ENCODE results near the gene EMCN.
"Not testable (repeated sequence)": the region's sequence is repeated elsewhere in the genome, so short reads cannot be mapped to it uniquely, and the experiment has no call there.

EMCN gene

DNA sequence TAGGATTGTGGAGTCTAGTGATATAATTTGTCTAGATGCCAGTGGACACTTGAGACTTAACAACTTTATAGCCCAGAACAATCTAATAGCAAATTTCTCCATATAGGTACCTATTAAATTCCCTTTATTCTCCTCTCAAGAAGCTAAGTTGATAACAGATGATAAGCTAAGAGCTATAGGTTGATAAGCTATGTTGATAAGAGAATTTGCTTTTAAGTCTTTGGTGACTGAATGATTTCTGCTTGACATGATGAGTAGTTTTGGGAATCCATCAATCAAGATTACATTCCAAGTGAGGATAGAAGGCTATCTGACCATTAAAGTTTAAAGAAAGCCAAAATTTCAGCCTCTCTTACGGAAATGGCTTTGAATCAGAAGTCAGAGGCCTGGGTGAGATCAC lies 131.6 kb downstream of the EMCN start:
- TF ChIP-seq, protein P1, sequence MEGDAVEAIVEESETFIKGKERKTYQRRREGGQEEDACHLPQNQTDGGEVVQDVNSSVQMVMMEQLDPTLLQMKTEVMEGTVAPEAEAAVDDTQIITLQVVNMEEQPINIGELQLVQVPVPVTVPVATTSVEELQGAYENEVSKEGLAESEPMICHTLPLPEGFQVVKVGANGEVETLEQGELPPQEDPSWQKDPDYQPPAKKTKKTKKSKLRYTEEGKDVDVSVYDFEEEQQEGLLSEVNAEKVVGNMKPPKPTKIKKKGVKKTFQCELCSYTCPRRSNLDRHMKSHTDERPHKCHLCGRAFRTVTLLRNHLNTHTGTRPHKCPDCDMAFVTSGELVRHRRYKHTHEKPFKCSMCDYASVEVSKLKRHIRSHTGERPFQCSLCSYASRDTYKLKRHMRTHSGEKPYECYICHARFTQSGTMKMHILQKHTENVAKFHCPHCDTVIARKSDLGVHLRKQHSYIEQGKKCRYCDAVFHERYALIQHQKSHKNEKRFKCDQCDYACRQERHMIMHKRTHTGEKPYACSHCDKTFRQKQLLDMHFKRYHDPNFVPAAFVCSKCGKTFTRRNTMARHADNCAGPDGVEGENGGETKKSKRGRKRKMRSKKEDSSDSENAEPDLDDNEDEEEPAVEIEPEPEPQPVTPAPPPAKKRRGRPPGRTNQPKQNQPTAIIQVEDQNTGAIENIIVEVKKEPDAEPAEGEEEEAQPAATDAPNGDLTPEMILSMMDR (conservative IDR thresholded peaks at IDR 0.05) = no peak
- H3K27ac ChIP-seq = no peak overlapping the region

DNA sequence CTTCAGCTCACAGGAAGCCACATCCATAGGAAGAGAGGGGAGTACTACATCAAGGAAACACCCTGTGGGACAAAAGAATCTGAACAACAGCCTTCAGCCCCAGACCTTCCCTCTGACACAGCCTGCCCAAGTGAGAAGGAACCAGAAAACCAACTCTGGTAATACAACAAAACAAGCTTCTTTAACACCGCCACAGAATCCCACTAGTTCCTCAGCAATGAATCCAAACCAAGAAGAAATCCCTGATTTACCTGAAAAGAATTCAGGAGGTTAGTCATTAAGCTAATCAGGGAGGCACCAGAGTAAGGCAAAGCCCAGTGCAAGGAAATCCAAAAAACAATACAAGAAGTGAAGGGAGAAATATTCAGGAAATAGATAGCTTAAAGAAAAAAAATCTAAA lies 137.4 kb downstream of the EMCN start:
- H3K27ac ChIP-seq = not testable (repeated sequence)

DNA sequence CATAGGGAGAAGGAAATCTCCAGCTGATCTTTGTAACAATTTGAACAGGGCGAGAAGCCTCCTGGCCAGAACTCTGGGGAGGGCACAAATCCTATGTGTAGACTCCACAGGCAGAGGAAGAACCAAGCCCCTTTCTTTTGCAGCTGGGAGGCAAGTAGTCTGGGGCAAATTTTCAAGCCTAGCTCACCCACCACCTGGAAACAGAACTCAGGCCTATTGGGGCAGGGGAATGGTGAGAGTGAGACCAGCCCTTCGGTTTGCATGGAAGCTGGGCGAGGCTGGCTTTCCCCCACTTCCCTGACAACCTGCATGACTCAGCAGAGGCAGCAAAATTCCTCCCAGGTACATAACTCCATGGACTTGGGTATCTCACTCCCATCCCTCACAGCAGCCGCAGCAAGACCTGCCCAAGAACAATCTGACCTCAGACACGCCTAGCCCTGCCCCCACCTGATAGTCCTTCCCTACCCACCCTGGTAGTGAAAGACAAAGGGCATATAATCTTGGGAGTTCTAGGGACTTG lies 138.2 kb downstream of the EMCN start:
- TF ChIP-seq, protein P1 (conservative IDR thresholded peaks at IDR 0.05) = no peak
- no peak overlapping the region for H3K27ac ChIP-seq

DNA sequence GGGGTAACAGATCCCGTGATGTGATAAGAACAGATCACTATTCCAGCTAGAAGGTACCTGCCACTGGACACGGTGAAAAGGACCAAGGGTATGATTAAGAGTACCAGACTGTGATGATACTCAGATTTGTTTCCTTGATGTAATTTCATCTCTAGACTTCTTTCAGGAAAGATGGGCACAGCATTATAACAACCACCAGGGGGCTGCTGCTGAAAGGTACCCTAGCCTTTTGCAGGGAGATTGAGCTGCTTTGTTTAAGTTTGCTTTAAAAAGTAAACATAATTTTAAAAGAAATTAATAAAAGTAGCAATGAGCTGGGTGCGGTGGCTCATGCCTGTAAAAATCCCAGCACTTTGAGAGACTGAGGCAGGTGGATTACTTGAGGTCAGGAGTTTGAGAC lies 145.4 kb downstream of the EMCN start:
- no peak overlapping the region for H3K27ac ChIP-seq
- TF ChIP-seq, protein P1 (conservative IDR thresholded peaks at IDR 0.05) = peak; percentile 65

DNA sequence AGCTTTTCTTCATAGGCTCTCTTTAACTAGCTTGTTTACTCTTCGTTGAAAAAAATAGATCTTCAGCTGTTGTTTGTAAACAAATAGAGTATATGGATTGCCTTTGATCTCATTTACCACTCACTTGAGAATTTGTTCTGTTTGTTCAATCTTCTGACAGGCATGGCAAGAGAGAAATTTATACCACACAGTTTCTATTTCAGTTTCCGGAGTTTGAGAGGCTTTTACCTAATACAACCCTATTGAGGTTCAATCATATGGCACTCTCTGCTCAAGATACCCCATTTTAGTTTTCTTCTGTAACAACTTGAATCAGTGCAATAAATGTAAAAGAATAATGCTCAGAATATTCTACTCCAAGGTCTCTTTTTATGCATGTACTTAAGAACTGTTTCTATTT lies 148.0 kb downstream of the EMCN start:
- TF ChIP-seq, protein P1 (conservative IDR thresholded peaks at IDR 0.05) = no peak
- H3K27ac ChIP-seq = no peak overlapping the region

DNA sequence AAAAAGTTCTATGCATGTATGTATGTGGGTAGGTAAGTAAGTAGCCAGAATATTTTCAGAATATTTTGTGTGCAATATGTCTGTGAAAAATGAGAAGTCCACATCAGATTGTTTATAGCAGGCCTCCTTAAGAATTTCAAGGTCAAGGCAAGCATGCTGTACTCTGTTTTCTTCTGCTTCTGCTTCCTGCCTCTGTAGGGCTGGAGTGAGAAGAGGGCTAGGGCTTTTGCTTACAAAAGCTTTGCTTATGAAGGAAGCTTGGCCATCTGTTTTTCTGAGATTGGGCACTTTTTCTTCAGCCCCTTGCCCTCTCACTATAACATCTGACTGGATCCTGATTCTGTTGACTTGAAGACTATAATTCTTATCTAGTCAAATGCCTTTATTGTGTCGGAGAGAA lies 150.4 kb downstream of the EMCN start:
- TF ChIP-seq, protein P1 (conservative IDR thresholded peaks at IDR 0.05) = no peak
- H3K27ac ChIP-seq = no peak overlapping the region

DNA sequence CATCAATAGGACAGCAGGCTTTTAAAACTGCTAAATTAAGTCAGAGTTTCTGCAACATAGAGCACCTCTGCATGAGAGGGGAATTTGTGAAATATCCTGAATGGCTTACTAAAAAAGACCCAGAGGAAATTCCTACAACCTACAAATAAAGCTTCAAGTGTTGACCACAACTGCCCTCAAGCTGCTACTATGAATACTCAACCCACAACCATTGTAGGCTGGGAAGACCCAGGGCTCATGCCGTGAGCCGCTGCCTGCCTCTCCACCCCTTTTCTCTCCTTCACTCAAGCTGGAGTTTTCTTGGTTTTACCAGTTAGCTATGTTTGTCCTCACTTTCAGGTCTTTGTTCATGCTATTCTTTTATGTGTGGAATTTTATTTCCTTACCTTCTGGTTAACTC lies 151.6 kb downstream of the EMCN start:
- TF ChIP-seq, protein P1 (conservative IDR thresholded peaks at IDR 0.05) = no peak
- no peak overlapping the region for H3K27ac ChIP-seq

DNA sequence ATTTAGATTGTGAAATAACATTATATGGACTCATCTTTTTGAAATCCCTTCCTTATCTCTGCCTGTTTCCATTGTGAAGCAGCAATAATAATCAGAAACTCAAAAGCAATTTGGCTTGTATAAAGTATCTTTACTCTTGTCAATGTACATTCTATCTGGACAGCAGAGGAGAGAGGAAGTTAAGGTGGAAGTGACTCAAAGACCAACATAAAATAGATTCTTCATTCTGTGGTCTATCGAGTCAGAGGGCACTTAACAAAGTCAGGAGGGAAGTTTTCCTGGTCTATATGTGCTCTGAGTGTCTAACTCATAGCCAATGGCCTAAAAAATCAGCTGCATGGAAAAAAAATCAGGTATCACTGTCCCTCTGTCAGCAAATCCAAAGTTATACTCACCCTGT lies 155.5 kb downstream of the EMCN start:
- TF ChIP-seq, protein P1 (conservative IDR thresholded peaks at IDR 0.05) = no peak
- H3K27ac ChIP-seq = no peak overlapping the region
